Measurements from ENCODE around the gene ZBTB3. TPM values are rescaled to one million over a fixed set of nuclear protein-coding genes. Genes with fewer than 3 reads are reported as not detected.

The ZBTB3 gene
- total and polyA plus RNA-seq, 2 of the 13 experiments (the other 11 are each of a cell fraction or from before 2014, with no cell fraction given): 3.4 to 5.2 TPM

- TF ChIP-seq CENPBD1 (CRISPR knock-in tag; IDR thresholded peaks at IDR 0.05; ENCODE audit: borderline replicate concordance, low read depth) (no peak), ZNF605 (CRISPR knock-in tag; IDR thresholded peaks at IDR 0.05) (0 out of 2 replicates have a peak, but pooled peaks have one; percentile 41), ELF1 (CRISPR knock-in tag; IDR thresholded peaks at IDR 0.05) (peak; percentile 80), ZNF230 (CRISPR knock-in tag; IDR thresholded peaks at IDR 0.05) (0 out of 2 replicates have a peak, but pooled peaks have one; percentile 46), RFX5 (IDR thresholded peaks at IDR 0.05; ENCODE audit: low read depth, low read length) (peak; percentile 56; the same call in 1 of the 2 replicates), SP2 (CRISPR knock-in tag; IDR thresholded peaks at IDR 0.05) (peak; percentile 96), CREM (IDR thresholded peaks at IDR 0.05) (peak; percentile 62; the same call in 1 of the 2 replicates), CREM (CRISPR knock-in tag; IDR thresholded peaks at IDR 0.05) (no peak), ZNF451 (CRISPR knock-in tag; IDR thresholded peaks at IDR 0.05) (0 out of 2 replicates have a peak, but pooled peaks have one; percentile 39), GABPB1 (CRISPR knock-in tag; IDR thresholded peaks at IDR 0.05) (peak; percentile 91), ETV5 (CRISPR knock-in tag; IDR thresholded peaks at IDR 0.05; ENCODE audit: borderline replicate concordance) (peak; percentile 11; the same call in 1 of the 2 replicates), ZSCAN25 (CRISPR knock-in tag; IDR thresholded peaks at IDR 0.05) (peak; percentile 31; the same call in 1 of the 2 replicates), IKZF4 (CRISPR knock-in tag; IDR thresholded peaks at IDR 0.05; ENCODE audit: borderline replicate concordance, low read depth, not compliant biosample characterization) (peak; percentile 61), MXI1 (IDR thresholded peaks at IDR 0.05; ENCODE audit: borderline replicate concordance, low read depth, low read length) (peak; percentile 53; the same call in 1 of the 3 replicates), KAT8 (CRISPR knock-in tag; IDR thresholded peaks at IDR 0.05) (peak; percentile 80), NR2C2 (CRISPR knock-in tag; IDR thresholded peaks at IDR 0.05; ENCODE audit: borderline replicate concordance) (peak; percentile 55), SNAPC2 (CRISPR knock-in tag; IDR thresholded peaks at IDR 0.05) (no peak), SPEN (CRISPR knock-in tag; IDR thresholded peaks at IDR 0.05; ENCODE audit: low read depth) (peak; percentile 44; the same call in 1 of the 2 replicates), PITX1 (CRISPR knock-in tag; IDR thresholded peaks at IDR 0.05) (peak; percentile 54; the same call in 1 of the 2 replicates), ZNF337 (CRISPR knock-in tag; IDR thresholded peaks at IDR 0.05; ENCODE audit: borderline replicate concordance, low read depth) (0 out of 2 replicates have a peak, but pooled peaks have one; percentile 30), RFXAP (CRISPR knock-in tag; IDR thresholded peaks at IDR 0.05; ENCODE audit: borderline replicate concordance) (0 out of 2 replicates have a peak, but pooled peaks have one; percentile 62), ZNF17 (CRISPR knock-in tag; IDR thresholded peaks at IDR 0.05) (no peak), ZNF777 (CRISPR knock-in tag; IDR thresholded peaks at IDR 0.05) (peak; percentile 3; the same call in 1 of the 2 replicates), SP1 (IDR thresholded peaks at IDR 0.05) (peak; percentile 78), SP1 (CRISPR knock-in tag; IDR thresholded peaks at IDR 0.05) (peak; percentile 90), ZSCAN9 (CRISPR knock-in tag; IDR thresholded peaks at IDR 0.05; ENCODE audit: borderline replicate concordance) (0 out of 2 replicates have a peak, but pooled peaks have one; percentile 19), GABPA (IDR thresholded peaks at IDR 0.05; ENCODE audit: low read depth, low read length) (peak; percentile 72), GABPA (CRISPR knock-in tag; IDR thresholded peaks at IDR 0.05; ENCODE audit: low read depth) (peak; percentile 96)
Observed at GRCh38 chr11:62753736-62754603, at the start of gene ZBTB3 (continued).
